AG04450 (cell line): Measurements from ENCODE around the gene MB. TPM values are rescaled to one million over a fixed set of nuclear protein-coding genes. Genes with fewer than 3 reads are reported as not detected.

Source experiments
- CTCF ChIA-PET: fragments of 300-600, 350-600 bp; formaldehyde crosslinking; extraction: SDS; loops from one replicate; lab custom pipeline; 2022; ENCODE audit warnings: antibody characterized with exemption, inconsistent platforms; lab: Charles Lee
- POLR2A ChIA-PET: fragments of 350-600 bp; formaldehyde crosslinking; extraction: SDS; loops from one replicate; lab custom pipeline; 2021; ENCODE audit warnings: antibody characterized with exemption, inconsistent platforms; lab: Yijun Ruan, JAX
- DNase-seq: peaks from one replicate; pipeline ENCODE4 v3.0.0-alpha.2; 2011; ENCODE audit warnings: low read depth, low spot score
- H3K27ac ChIP-seq: one replicate; pipeline ENCODE4 v1.5.1; 2012; ENCODE audit warnings: low read depth, low read length, control low read depth
- H3K27me3 ChIP-seq: one replicate; pipeline ENCODE4 v1.6.0; 2012; ENCODE audit warnings: low read length; ENCODE audit not compliant: control insufficient read depth, insufficient read depth
- H3K4me3 ChIP-seq: 2 replicates; pipeline ENCODE4 v1.5.1; 2011; ENCODE audit warnings: mild to moderate bottlenecking, low read depth, low read length, control low read depth
- H3K9me3 ChIP-seq: 2 replicates; pipeline ENCODE4 v1.5.1; 2012; ENCODE audit warnings: low read length; ENCODE audit not compliant: control insufficient read depth, insufficient read depth
- polyA plus RNA-seq: library from polyadenylated mRNA; depleted of rRNA; stranded (reverse); fragments of >200 nt; gene quantifications from 2 replicates; pipeline ENCODE4 v1.2.3, GENCODE V29; 2011
- TF ChIP-seq, protein P1 (sequence below): IDR thresholded peaks from 2 replicates; pipeline ENCODE4 v1.5.1; 2011; ENCODE audit warnings: low read depth, low read length, control low read depth, inconsistent platforms

MB gene
- polyA plus RNA-seq, 1 experiment: not detected

DNA sequence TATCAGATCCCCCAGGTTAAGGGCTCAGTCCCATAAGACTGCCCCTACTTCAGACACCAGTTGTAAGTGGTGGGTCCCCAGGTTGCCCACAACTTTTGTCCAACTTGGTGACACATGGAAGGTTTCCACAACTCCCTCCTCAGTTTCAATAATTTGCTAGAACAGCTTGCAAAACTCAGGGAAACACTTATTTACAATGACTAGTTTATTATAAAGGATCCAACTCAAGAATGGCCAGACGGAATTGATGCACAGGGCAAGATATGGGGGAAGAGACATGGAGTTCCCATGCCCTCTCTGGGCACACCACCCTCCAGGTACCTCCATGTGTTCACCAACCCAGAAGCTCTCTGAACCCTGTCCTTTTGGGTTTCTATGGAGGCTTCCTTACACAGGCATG lies 36.7 kb upstream of the MB start:
- Histone ChIP-seq H3K4me3 (no peak overlapping the region), H3K27me3 (no peaks in the 10 kb centered on the region), H3K9me3 (peaks cover 6% of the 10 kb centered on the region), H3K27ac (no peak overlapping the region)
- CTCF ChIA-PET: no interaction called here
- DNase-seq: no peak
- POLR2A ChIA-PET: no interaction called here
- TF ChIP-seq, protein P1, sequence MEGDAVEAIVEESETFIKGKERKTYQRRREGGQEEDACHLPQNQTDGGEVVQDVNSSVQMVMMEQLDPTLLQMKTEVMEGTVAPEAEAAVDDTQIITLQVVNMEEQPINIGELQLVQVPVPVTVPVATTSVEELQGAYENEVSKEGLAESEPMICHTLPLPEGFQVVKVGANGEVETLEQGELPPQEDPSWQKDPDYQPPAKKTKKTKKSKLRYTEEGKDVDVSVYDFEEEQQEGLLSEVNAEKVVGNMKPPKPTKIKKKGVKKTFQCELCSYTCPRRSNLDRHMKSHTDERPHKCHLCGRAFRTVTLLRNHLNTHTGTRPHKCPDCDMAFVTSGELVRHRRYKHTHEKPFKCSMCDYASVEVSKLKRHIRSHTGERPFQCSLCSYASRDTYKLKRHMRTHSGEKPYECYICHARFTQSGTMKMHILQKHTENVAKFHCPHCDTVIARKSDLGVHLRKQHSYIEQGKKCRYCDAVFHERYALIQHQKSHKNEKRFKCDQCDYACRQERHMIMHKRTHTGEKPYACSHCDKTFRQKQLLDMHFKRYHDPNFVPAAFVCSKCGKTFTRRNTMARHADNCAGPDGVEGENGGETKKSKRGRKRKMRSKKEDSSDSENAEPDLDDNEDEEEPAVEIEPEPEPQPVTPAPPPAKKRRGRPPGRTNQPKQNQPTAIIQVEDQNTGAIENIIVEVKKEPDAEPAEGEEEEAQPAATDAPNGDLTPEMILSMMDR: no peak

GRCh38 chr22:35651085-35651484 lies 34.0 kb upstream of the MB start:
- ChIA-PET CTCF (no interaction called here), POLR2A (no interaction called here)
- TF ChIP-seq, protein P1: no peak
- peaks cover 4% of the 10 kb centered on the region for H3K9me3 ChIP-seq
- no peak overlapping the region for H3K4me3 ChIP-seq
- no peaks in the 10 kb centered on the region for H3K27me3 ChIP-seq
- H3K27ac ChIP-seq: no peak overlapping the region
- no peak for DNase-seq

DNA sequence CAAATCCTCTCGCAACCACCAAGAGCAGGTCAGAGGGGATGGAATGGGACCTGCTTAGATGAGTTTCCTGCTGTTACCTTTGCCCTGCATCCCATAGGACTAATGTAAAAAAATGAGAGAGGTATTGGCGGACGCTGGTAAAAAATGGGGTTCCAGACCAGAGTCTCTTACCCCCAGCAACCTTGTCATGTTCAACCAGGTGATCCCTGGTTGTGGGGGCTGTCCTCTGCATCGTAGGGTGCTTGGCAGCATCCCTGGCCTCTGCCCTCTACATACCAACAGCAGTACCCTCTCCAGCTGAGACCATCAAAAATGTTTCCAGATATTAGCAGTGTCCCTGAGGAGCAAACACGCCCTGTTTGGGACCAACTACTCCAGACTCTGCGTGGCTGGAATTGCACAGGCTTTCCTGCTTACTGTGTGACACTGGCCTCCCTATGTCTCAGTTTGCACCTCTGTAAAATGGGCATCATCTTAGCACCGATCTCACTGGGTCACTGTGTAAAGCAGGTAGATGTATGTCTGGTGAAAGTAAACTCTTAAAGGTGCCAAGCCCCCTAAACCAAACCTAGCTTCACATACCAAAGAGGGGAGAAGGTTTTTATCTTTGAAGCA lies 32.6 kb upstream of the MB start:
- H3K4me3 ChIP-seq: peak overlapping the region; percentile 72

DNA sequence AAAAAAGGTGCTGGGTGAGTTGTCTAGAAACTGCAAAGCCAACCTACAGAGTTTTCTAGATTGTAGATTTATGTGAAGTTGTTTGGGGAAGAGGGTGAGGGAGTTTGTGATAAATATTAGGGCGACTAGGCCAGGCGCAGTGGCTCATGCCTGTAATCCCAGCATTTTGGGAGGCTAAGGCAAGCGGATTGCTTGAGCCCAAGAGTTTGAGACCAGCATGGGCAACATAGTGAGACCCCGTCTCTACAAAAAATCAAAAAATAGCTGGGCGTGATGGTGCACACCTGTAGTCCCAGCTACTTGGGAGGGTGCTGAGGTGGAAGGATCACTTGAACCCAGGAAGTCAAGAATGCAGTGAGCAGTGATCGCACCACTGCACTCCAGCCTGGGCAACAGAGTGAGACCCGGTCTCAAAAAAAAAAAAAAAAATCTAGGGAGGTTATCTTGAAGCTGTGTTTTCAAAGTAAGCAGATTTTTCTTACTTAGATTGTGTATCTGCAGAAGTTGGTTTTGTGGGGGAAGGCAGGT lies 32.0 kb upstream of the MB start:
- H3K27ac ChIP-seq: no peak overlapping the region
- CTCF ChIA-PET: interaction anchor here (0.7 to 2.0 kb wide), 3 partner anchors 35 to 416 kb away, joined by 3 to 6 read pairs (median 5); no protein-coding TSS in a partner anchor
- TF ChIP-seq, protein P1: no peak
- no peaks in the 10 kb centered on the region for H3K27me3 ChIP-seq
- POLR2A ChIA-PET: interaction anchor here (1.4 kb wide), 2 partner anchors 12 to 21 kb away, joined by 4 to 5 read pairs; no protein-coding TSS in a partner anchor
- no peak for DNase-seq
- peaks cover 4% of the 10 kb centered on the region for H3K9me3 ChIP-seq
- H3K4me3 ChIP-seq: peak overlapping the region; percentile 72

More for the DNA sequence above, 32.6 kb upstream of the MB start:
- no peak overlapping the region for H3K27ac ChIP-seq
- DNase-seq: no peak
- ChIA-PET POLR2A (no interaction called here), CTCF (interaction anchor here (0.7 to 2.0 kb wide), 3 partner anchors 35 to 416 kb away, joined by 3 to 6 read pairs (median 5); no protein-coding TSS in a partner anchor)
- peaks cover 4% of the 10 kb centered on the region for H3K9me3 ChIP-seq
- no peaks in the 10 kb centered on the region for H3K27me3 ChIP-seq
- TF ChIP-seq, protein P1: no peak
